ENCODE data around the gene PRELID1.

GRCh38 chr5:177309351-177310191, 6.0 kb downstream of the PRELID1 start:
- peak; percentile 98 for TF ChIP-seq CTCF (IDR thresholded peaks at IDR 0.05)
- TF ChIP-seq ZFX (IDR thresholded peaks at IDR 0.05; ENCODE audit: borderline replicate concordance) = no peak

Measured in 22Rv1 (cell line).